ENCODE results near the gene RNFT2. TPM values are rescaled to one million over a fixed set of nuclear protein-coding genes. Genes with fewer than 3 reads are reported as not detected.

RNFT2 gene
- total and polyA plus RNA-seq, 12 donors, result 0.46 to 2.2 (median 1.6) TPM

GRCh38 chr12:116703214-116703795 lies 34.8 kb upstream of the RNFT2 start:
- H3K4me1 ChIP-seq, result peaks cover 0 to 5% (median 2%) of the 10 kb centered on the region in 9 donors
- peak; percentile 85 to 96 (median 95) for TF ChIP-seq CTCF (IDR thresholded peaks at IDR 0.05)
- ATAC-seq (peak; percentile 45 to 84 (median 76)), DNase-seq (peak; percentile 60 to 62)
- H3K27me3 ChIP-seq, result no peaks in the 10 kb centered on the region
- H3K4me3 ChIP-seq, result no peak overlapping the region
- H3K36me3 ChIP-seq, result no peaks in the 10 kb centered on the region
- no peak overlapping the region for H3K27ac ChIP-seq
- H3K9me3 ChIP-seq, result no peaks in the 10 kb centered on the region
- intact Hi-C loops (cut with DNase I), result loop anchor here in 9 of 10 donors (2.0 to 10.0 kb wide), 10 partner anchors 179 to 709 kb away; partner anchors contain the start of genes HRK (in 3 of the 9) and MED13L (in 1 of the 9)
- 20 to 23% methylated on average over 12 of the region's 12 CpGs for WGBS, 2 donors

GRCh38 chr12:116707751-116708150 lies 30.4 kb upstream of the RNFT2 start:
- peaks cover 3 to 15% (median 10%) of the 10 kb centered on the region in 9 donors for H3K4me1 ChIP-seq
- TF ChIP-seq CTCF (IDR thresholded peaks at IDR 0.05), result no peak
- ATAC-seq (no peak), DNase-seq (no peak)
- WGBS, 2 donors, result 89 to 94% methylated on average over 9 of the region's 9 CpGs
- intact Hi-C loops (cut with DNase I), result loop anchor here in 8 of 10 donors (5.0 to 10.0 kb wide), 8 partner anchors 175 to 713 kb away; partner anchors contain the start of gene HRK (in 4 of the 8)
- H3K27ac ChIP-seq, result no peak overlapping the region
- no peak overlapping the region for H3K4me3 ChIP-seq
- no peaks in the 10 kb centered on the region for H3K9me3 ChIP-seq
- H3K27me3 ChIP-seq, result peaks cover 0 to 9% (median 0%) of the 10 kb centered on the region in 7 donors
- H3K36me3 ChIP-seq, result peaks cover 0 to 7% (median 0%) of the 10 kb centered on the region in 9 donors

GRCh38 chr12:116708826-116709756 lies 29.0 kb upstream of the RNFT2 start:
- intact Hi-C loops (cut with DNase I), result loop anchor here in 8 of 10 donors (5.0 to 10.0 kb wide), 8 partner anchors 173 to 714 kb away; partner anchors contain the start of gene HRK (in 4 of the 8)
- ATAC-seq (peak; percentile 55 to 85 (median 80)), DNase-seq (peak in 1 of 2 donors; percentile 33)
- 24 to 31% methylated on average over 26 of the region's 26 CpGs for WGBS, 2 donors
- Histone ChIP-seq H3K4me1 (peaks cover 3 to 22% (median 10%) of the 10 kb centered on the region in 9 donors), H3K36me3 (peaks cover 0 to 9% (median 0%) of the 10 kb centered on the region in 9 donors), H3K4me3 (peak overlapping the region in 3 of 10 donors; percentile 6 to 27 (median 6)), H3K27ac (no peak overlapping the region), H3K27me3 (peaks cover 0 to 9% (median 0%) of the 10 kb centered on the region in 7 donors), H3K9me3 (no peaks in the 10 kb centered on the region)
- TF ChIP-seq CTCF (IDR thresholded peaks at IDR 0.05), result peak; percentile 34 to 79 (median 68)

- Histone ChIP-seq H3K9me3 (no peaks in the 10 kb centered on the region), H3K27me3 (peaks cover 0 to 9% (median 0%) of the 10 kb centered on the region in 7 donors), H3K27ac (no peak overlapping the region), H3K36me3 (peaks cover 0 to 13% (median 0%) of the 10 kb centered on the region in 9 donors), H3K4me1 (peaks cover 3 to 25% (median 10%) of the 10 kb centered on the region in 9 donors), H3K4me3 (no peak overlapping the region)
- 71 to 80% methylated on average over 10 of the region's 10 CpGs for WGBS, 2 donors
- ATAC-seq (no peak), DNase-seq (no peak)
- no peak for TF ChIP-seq CTCF (IDR thresholded peaks at IDR 0.05)
- intact Hi-C loops (cut with DNase I), result loop anchor here in 8 of 10 donors (5.0 to 10.0 kb wide), 9 partner anchors 173 to 715 kb away; partner anchors contain the start of gene HRK (in 4 of the 8)
Measured at GRCh38 chr12:116709768-116710167, 28.3 kb upstream of the RNFT2 start.

Data from heart right ventricle (tissue), 16 donors.